ENCODE measurements around the gene THADA. TPM values are rescaled to one million over a fixed set of nuclear protein-coding genes. Genes with fewer than 3 reads are reported as not detected.

The THADA gene
- total and polyA plus RNA-seq, 4 experiments from 2014 or later, result 20.3 to 44.8 (median 32.8) TPM

DNA sequence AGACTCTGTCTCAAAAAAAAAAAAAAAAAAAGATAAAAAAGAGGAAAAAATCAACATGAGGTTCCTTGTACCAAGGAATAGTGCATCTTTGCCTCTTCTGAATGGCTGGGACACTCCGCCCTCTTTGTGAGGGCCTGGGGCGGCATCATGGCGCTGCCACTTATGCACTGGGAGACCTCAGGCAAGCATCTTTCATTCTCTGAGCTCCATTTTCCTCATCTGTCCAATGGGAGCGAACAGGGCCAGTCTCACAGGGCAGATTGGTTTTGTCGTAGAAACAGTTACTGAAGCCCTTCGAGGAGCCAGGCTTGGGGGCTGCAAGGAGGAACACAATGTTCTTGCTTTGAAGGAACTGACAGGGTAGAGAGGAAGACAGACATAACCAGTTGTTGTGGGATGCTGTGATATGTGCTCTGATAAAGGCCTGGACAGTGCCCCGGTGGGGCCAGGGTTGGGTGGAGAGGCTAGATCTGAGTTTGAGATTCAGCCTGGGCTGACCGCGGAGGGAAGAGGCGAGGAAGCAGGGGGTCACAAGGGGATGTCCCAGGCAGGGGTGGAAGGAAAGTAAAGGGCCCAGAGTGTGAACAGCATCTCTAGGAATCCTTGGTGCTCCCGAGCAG is 383.5 kb downstream of the THADA start:
- Mint-ChIP-seq H3K4me1 (peaks cover 20 to 50% (median 30%) of the 10 kb centered on the region in 4 donors), H3K9me3 (no peaks in the 10 kb centered on the region), H3K27ac (peak overlapping the region in 5 of 7 donors; percentile 11 to 88 (median 42)), H3K27me3 (no peaks in the 10 kb centered on the region), H3K36me3 (peaks cover 5 to 13% of the 10 kb centered on the region in 2 donors), H3K4me3 (no peak overlapping the region)
- Histone ChIP-seq H3K4me1 (ENCODE audit: insufficient read depth, low read length) (peaks cover 43% of the 10 kb centered on the region), H3K9me3 (ENCODE audit: control insufficient read depth in 1 of 2, low read length in 2 of 2) (no peaks in the 10 kb centered on the region), H3K27me3 (ENCODE audit: insufficient read depth, low read length) (no peaks in the 10 kb centered on the region), H3K36me3 (ENCODE audit: insufficient read depth, low read length) (no peaks in the 10 kb centered on the region), H3K27ac (ENCODE audit: low read depth, low read length) (no peak overlapping the region), H3K4me3 (ENCODE audit: low read length in 2 of 2) (no peak overlapping the region)
- ChIA-PET POLR2A (ENCODE audit: partially characterized antibody) (interaction anchor here (20.3 to 46.5 kb wide), 3 partner anchors 7 to 60 kb away, joined by 1138 to 6960 read pairs (median 1138); partner anchors contain the start of gene ZFP36L2), CTCF (ENCODE audit: partially characterized antibody) (interaction anchor here (0.7 to 14.9 kb wide), 4 partner anchors 9 to 83 kb away, joined by 3 to 319 read pairs (median 4); no protein-coding TSS in a partner anchor)
- DNase-seq, result peak in 1 of 5 donors; percentile 24
- intact Hi-C loops (cut with micrococcal nuclease), result no loop called here

DNA sequence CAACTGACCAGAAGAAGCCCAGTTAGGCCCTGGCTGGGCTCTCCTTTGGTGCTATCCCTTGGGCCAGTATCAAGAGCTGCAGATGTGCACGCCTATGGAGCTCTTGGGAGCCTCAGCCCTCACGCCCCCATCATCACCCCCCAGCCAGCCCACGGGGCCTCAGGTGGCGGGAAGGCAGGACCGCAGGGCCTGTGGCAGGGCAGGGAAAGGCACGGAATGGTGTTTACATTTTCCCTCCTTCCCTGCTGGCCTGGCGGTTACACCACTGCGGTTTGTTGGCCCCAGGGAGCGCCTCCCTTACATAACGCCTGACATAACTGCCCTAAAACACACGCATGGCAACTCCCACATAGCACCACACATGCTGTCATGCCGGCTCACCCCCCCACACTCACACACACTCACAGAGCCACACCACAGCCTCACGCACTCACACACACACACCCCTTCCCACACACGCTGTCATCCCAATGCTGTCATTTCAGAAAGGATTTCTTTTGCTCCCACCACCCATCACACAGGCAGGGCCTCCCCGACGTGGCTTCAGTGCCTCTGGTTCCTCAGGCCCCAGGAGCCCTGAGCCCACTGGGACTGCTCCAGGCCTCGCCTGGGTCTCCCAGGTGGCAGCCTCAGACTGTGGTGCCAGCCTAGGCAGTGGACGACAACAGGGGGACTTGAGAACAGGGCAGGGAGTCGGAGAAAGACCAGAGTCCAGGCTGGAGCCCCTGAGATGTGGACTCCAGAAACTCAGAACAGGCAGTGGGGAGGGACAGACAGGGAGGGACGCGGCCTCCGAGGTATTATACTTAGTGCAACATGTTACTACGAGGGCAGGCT is 385.2 kb downstream of the THADA start:
- Histone ChIP-seq H3K36me3 (ENCODE audit: insufficient read depth, low read length) (no peaks in the 10 kb centered on the region), H3K4me3 (ENCODE audit: low read length in 2 of 2) (no peak overlapping the region), H3K27me3 (ENCODE audit: insufficient read depth, low read length) (no peaks in the 10 kb centered on the region), H3K9me3 (ENCODE audit: control insufficient read depth in 1 of 2, low read length in 2 of 2) (no peaks in the 10 kb centered on the region), H3K4me1 (ENCODE audit: insufficient read depth, low read length) (peaks cover 30% of the 10 kb centered on the region), H3K27ac (ENCODE audit: low read depth, low read length) (no peak overlapping the region)
- Mint-ChIP-seq H3K27me3 (no peaks in the 10 kb centered on the region), H3K4me1 (peaks cover 15 to 47% (median 29%) of the 10 kb centered on the region in 4 donors), H3K4me3 (peak overlapping the region in 1 of 8 donors; percentile 18), H3K36me3 (peaks cover 5 to 11% of the 10 kb centered on the region in 2 donors), H3K27ac (peak overlapping the region in 5 of 7 donors; percentile 35 to 87 (median 39)), H3K9me3 (no peaks in the 10 kb centered on the region)
- ChIA-PET CTCF (ENCODE audit: partially characterized antibody) (interaction anchor here (1.2 to 14.9 kb wide), 2 partner anchors 8 to 38 kb away, joined by 4 to 319 read pairs; no protein-coding TSS in a partner anchor), POLR2A (ENCODE audit: partially characterized antibody) (interaction anchor here (0.8 to 46.5 kb wide), 5 partner anchors 5 to 58 kb away, joined by 3 to 6960 read pairs (median 1138); partner anchors contain the start of gene ZFP36L2)
- peak in 3 of 5 donors; percentile 24 to 56 (median 36) for DNase-seq
- intact Hi-C loops (cut with micrococcal nuclease), result no loop called here

GRCh38 chr2:43210125-43210466 is 385.7 kb downstream of the THADA start:
- Histone ChIP-seq H3K27ac (ENCODE audit: low read depth, low read length) (no peak overlapping the region), H3K36me3 (ENCODE audit: insufficient read depth, low read length) (no peaks in the 10 kb centered on the region), H3K4me3 (ENCODE audit: low read length in 2 of 2) (no peak overlapping the region), H3K27me3 (ENCODE audit: insufficient read depth, low read length) (no peaks in the 10 kb centered on the region), H3K9me3 (ENCODE audit: control insufficient read depth in 1 of 2, low read length in 2 of 2) (no peaks in the 10 kb centered on the region), H3K4me1 (ENCODE audit: insufficient read depth, low read length) (peaks cover 27% of the 10 kb centered on the region)
- Mint-ChIP-seq H3K4me1 (peaks cover 15 to 44% (median 30%) of the 10 kb centered on the region in 4 donors), H3K27ac (peak overlapping the region in 5 of 7 donors; percentile 1 to 83 (median 38)), H3K9me3 (no peaks in the 10 kb centered on the region), H3K4me3 (no peak overlapping the region), H3K36me3 (peaks cover 5 to 11% of the 10 kb centered on the region in 2 donors), H3K27me3 (no peaks in the 10 kb centered on the region)
- DNase-seq, result peak in 1 of 5 donors; percentile 15
- ChIA-PET POLR2A (ENCODE audit: partially characterized antibody) (interaction anchor here (0.8 to 46.5 kb wide), 4 partner anchors 9 to 57 kb away, joined by 3 to 6960 read pairs (median 571); partner anchors contain the start of gene ZFP36L2), CTCF (ENCODE audit: partially characterized antibody) (interaction anchor here (1.2 kb wide), 1 partner anchor 8 kb away, joined by 4 read pairs; no protein-coding TSS in a partner anchor)
- intact Hi-C loops (cut with micrococcal nuclease), result no loop called here

DNA sequence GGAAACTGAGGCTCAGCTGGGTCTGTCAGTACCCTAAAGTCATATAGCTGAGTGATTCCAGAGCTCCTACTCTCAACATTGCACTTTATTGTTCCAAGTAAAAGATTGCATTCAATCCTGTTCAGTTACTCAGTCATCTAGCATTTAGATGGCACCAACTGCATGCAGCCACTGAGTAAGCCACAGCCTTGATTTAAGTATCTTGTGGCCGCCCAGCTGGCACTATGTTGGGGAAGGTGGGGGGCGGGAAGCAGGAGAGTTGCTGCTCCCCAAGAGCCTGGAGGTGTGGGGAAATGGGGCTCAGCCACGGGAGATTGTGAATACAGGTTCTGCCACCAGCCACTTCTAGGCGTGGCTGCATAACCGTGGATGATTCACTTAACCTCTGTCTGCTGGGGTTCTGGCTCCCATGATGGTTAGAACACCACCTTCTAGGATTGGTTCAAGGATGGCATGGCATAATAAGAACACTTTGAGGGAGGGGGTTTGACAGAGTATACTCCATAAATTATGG is 386.6 kb downstream of the THADA start:
- peak overlapping the region in 1 of 7 donors; percentile 22 for H3K27ac Mint-ChIP-seq
- H3K9me3 ChIP-seq (ENCODE audit: control insufficient read depth in 1 of 2, low read length in 2 of 2), result no peaks in the 10 kb centered on the region
- DNase-seq, result peak in 1 of 5 donors; percentile 29
- no peak overlapping the region for H3K4me3 Mint-ChIP-seq
- H3K36me3 Mint-ChIP-seq, result peaks cover 5 to 11% of the 10 kb centered on the region in 2 donors
- intact Hi-C loops (cut with micrococcal nuclease), result no loop called here
- no peaks in the 10 kb centered on the region for H3K27me3 ChIP-seq (ENCODE audit: insufficient read depth, low read length)
- POLR2A ChIA-PET (ENCODE audit: partially characterized antibody), result interaction anchor here (1.1 to 46.5 kb wide), 3 partner anchors 12 to 57 kb away, joined by 3 to 6960 read pairs (median 1138); partner anchors contain the start of gene ZFP36L2
- no peaks in the 10 kb centered on the region for H3K9me3 Mint-ChIP-seq
- H3K27me3 Mint-ChIP-seq, result no peaks in the 10 kb centered on the region
- H3K4me1 ChIP-seq (ENCODE audit: insufficient read depth, low read length), result peaks cover 27% of the 10 kb centered on the region
- peaks cover 15 to 44% (median 30%) of the 10 kb centered on the region in 4 donors for H3K4me1 Mint-ChIP-seq
- no peak overlapping the region for H3K4me3 ChIP-seq (ENCODE audit: low read length in 2 of 2)
- H3K36me3 ChIP-seq (ENCODE audit: insufficient read depth, low read length), result no peaks in the 10 kb centered on the region
- no peak overlapping the region for H3K27ac ChIP-seq (ENCODE audit: low read depth, low read length)
- CTCF ChIA-PET (ENCODE audit: partially characterized antibody), result interaction anchor here (1.2 to 1.8 kb wide), 2 partner anchors 9 to 20 kb away, joined by 4 to 5 read pairs; no protein-coding TSS in a partner anchor

- Mint-ChIP-seq H3K4me1 (peaks cover 11 to 42% (median 29%) of the 10 kb centered on the region in 4 donors), H3K36me3 (peaks cover under 1 to 7% of the 10 kb centered on the region in 2 donors), H3K27ac (peak overlapping the region in 3 of 7 donors; percentile 15 to 30 (median 25)), H3K4me3 (no peak overlapping the region), H3K9me3 (no peaks in the 10 kb centered on the region), H3K27me3 (no peaks in the 10 kb centered on the region)
- no peaks in the 10 kb centered on the region for H3K36me3 ChIP-seq (ENCODE audit: insufficient read depth, low read length)
- ChIA-PET POLR2A (ENCODE audit: partially characterized antibody) (interaction anchor here (0.6 to 46.5 kb wide), 4 partner anchors 12 to 55 kb away, joined by 3 to 6960 read pairs (median 570); partner anchors contain the start of gene ZFP36L2), CTCF (ENCODE audit: partially characterized antibody) (interaction anchor here (0.5 to 1.8 kb wide), 3 partner anchors 12 to 21 kb away, joined by 3 to 5 read pairs (median 4); no protein-coding TSS in a partner anchor)
- peak in 1 of 5 donors; percentile 23 for DNase-seq
- H3K4me3 ChIP-seq (ENCODE audit: low read length in 2 of 2), result no peak overlapping the region
- no peak overlapping the region for H3K27ac ChIP-seq (ENCODE audit: low read depth, low read length)
- no peaks in the 10 kb centered on the region for H3K9me3 ChIP-seq (ENCODE audit: control insufficient read depth in 1 of 2, low read length in 2 of 2)
- intact Hi-C loops (cut with micrococcal nuclease), result no loop called here
- H3K27me3 ChIP-seq (ENCODE audit: insufficient read depth, low read length), result no peaks in the 10 kb centered on the region
- H3K4me1 ChIP-seq (ENCODE audit: insufficient read depth, low read length), result peaks cover 23% of the 10 kb centered on the region
These were observed 388.1 kb downstream of the THADA start for GRCh38 chr2:43207553-43208300.

DNA sequence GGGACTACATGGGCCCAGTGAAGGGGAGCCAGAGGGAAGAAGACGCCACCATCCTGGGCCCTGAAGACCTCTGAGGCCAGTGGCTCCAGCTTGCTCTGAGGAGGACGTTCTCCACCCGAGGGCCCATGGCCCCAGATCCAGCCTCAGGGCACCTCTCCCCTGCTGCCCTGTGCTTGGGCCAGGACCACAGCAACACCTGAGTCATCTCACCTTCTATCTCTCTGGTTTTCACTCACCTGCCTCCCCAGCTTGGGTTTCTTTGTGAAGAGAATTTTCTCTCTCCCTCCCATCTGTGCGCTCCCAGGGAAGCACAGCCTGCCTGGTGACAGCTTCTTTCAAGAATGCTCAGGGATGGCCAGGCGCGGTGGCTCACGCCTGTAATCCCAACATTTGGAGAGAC is 389.2 kb downstream of the THADA start:
- no peaks in the 10 kb centered on the region for H3K27me3 Mint-ChIP-seq
- no peak overlapping the region for H3K27ac ChIP-seq (ENCODE audit: low read depth, low read length)
- no peak overlapping the region for H3K4me3 ChIP-seq (ENCODE audit: low read length in 2 of 2)
- CTCF ChIA-PET (ENCODE audit: partially characterized antibody), result interaction anchor here (1.0 to 1.4 kb wide), 2 partner anchors 11 to 30 kb away, joined by 4 read pairs; no protein-coding TSS in a partner anchor
- no peaks in the 10 kb centered on the region for H3K27me3 ChIP-seq (ENCODE audit: insufficient read depth, low read length)
- POLR2A ChIA-PET (ENCODE audit: partially characterized antibody), result interaction anchor here (2.1 to 46.5 kb wide), 3 partner anchors 12 to 54 kb away, joined by 8 to 6960 read pairs (median 1138); partner anchors contain the start of gene ZFP36L2
- peaks cover 18% of the 10 kb centered on the region for H3K4me1 ChIP-seq (ENCODE audit: insufficient read depth, low read length)
- peaks cover 10 to 42% (median 29%) of the 10 kb centered on the region in 4 donors for H3K4me1 Mint-ChIP-seq
- intact Hi-C loops (cut with micrococcal nuclease), result no loop called here
- peak overlapping the region in 1 of 7 donors; percentile 75 for H3K27ac Mint-ChIP-seq
- H3K36me3 Mint-ChIP-seq, result peaks cover 0 to 4% of the 10 kb centered on the region in 2 donors
- no peaks in the 10 kb centered on the region for H3K36me3 ChIP-seq (ENCODE audit: insufficient read depth, low read length)
- peak in 1 of 5 donors; percentile 29 for DNase-seq
- no peaks in the 10 kb centered on the region for H3K9me3 ChIP-seq (ENCODE audit: control insufficient read depth in 1 of 2, low read length in 2 of 2)
- no peak overlapping the region for H3K4me3 Mint-ChIP-seq
- H3K9me3 Mint-ChIP-seq, result peaks cover 0 to 1% (median 0%) of the 10 kb centered on the region in 8 donors
